Panc1 (cell line): ENCODE results near the gene IHH. TPM values are rescaled to one million over a fixed set of nuclear protein-coding genes. Genes with fewer than 3 reads are reported as not detected.

Experiments used
- ATAC-seq: fragments of 200-7000 bp; cut with Tn5 transposase; 2 replicates; pipeline ENCODE4 v1.9.1; 2020; ENCODE audit warnings: mild to moderate bottlenecking, moderate library complexity
- BruUV-seq: library from RNA; stranded (reverse); fragments of 400-500 nt; replicated peaks from 2 replicates; lab custom pipeline; 2021; lab: Mats Ljungman, UMichigan
- CTCF ChIA-PET: fragments of 300-600 bp; sonication (Branson Sonifier 250); formaldehyde crosslinking; loops from one replicate; lab custom pipeline; 2022; ENCODE audit warnings: antibody characterized with exemption; lab: Charles Lee
- POLR2A ChIA-PET: fragments of 300-600 bp; sonication (Branson Sonifier 250); formaldehyde crosslinking; loops from one replicate; lab custom pipeline; 2022; ENCODE audit warnings: antibody characterized with exemption; lab: Charles Lee
- DNase-seq: peaks from one replicate; pipeline ENCODE4 v3.0.0-alpha.2; 2010; ENCODE audit warnings: low read depth, low spot score
- H3K27ac ChIP-seq: 2 replicates; pipeline ENCODE4 v1.5.1; 2011; ENCODE audit warnings: mild to moderate bottlenecking, low read length, inconsistent platforms
- H3K27me3 ChIP-seq: fragments of 200-500 bp; sonication (Bioruptor generic); 2 replicates; pipeline ENCODE4 v1.6.0; 2014; ENCODE audit warnings: low read length, inconsistent platforms; ENCODE audit not compliant: control insufficient read depth, insufficient read depth
- H3K36me3 ChIP-seq: fragments of 200-500 bp; sonication (Bioruptor generic); 2 replicates; pipeline ENCODE4 v1.5.1; 2014; ENCODE audit warnings: inconsistent platforms, mild to moderate bottlenecking, low read length, moderate library complexity; ENCODE audit not compliant: control insufficient read depth, insufficient read depth
- H3K4me1 ChIP-seq: 2 replicates; pipeline ENCODE4 v1.5.1; 2011; ENCODE audit warnings: inconsistent platforms, mild to moderate bottlenecking, low read length, moderate library complexity; ENCODE audit not compliant: control insufficient read depth, insufficient read depth
- H3K4me3 ChIP-seq, 2 experiments: 2 replicates each; pipeline ENCODE4 v1.5.1; 2011 to 2012; ENCODE audit warnings: low read depth in 2 of 2, low read length in 2 of 2, mild to moderate bottlenecking in 2 of 2, inconsistent platforms in 1 of 2, moderate library complexity in 1 of 2
- H3K9me3 ChIP-seq: fragments of 200-500 bp; sonication (Bioruptor generic); 2 replicates; pipeline ENCODE4 v1.5.1; 2014; ENCODE audit warnings: low read depth, mild to moderate bottlenecking, inconsistent platforms, low read length, moderate library complexity; ENCODE audit not compliant: control insufficient read depth, insufficient read depth
- POLR2AphosphoS5 ChIP-seq: IDR thresholded peaks from 2 replicates; pipeline ENCODE4 v1.6.1; 2012; ENCODE audit warnings: mild to moderate bottlenecking, low read depth, low read length, moderate library complexity
- SIN3A ChIP-seq: IDR thresholded peaks from 2 replicates; pipeline ENCODE4 v1.6.1; 2012; ENCODE audit warnings: low read depth, mild to moderate bottlenecking, low read length, moderate library complexity, borderline replicate concordance; ENCODE audit not compliant: insufficient read depth
- TCF7L2 ChIP-seq: IDR thresholded peaks from 2 replicates; pipeline ENCODE4 v1.6.1; 2011; ENCODE audit warnings: mild to moderate bottlenecking, low read depth, low read length, inconsistent platforms
- in situ Hi-C: cut with HindIII; loops from 2 replicates; pipeline ENCODE4 v1.10.0; 2016; ENCODE audit warnings: low sequenced_read_pairs, low pct_unique_long_range_greater_than_20kb
- intact Hi-C: fragments of 100-400 bp; cut with micrococcal nuclease; formaldehyde crosslinking; loops from one replicate; pipeline ENCODE4 v1.10.0; 2022; ENCODE audit not compliant: unreplicated experiment
- total RNA-seq: library from RNA; stranded (reverse); gene quantifications from one replicate; pipeline ENCODE4 v1.2.1, GENCODE V29; 2021; ENCODE audit not compliant: unreplicated experiment
- TF ChIP-seq, protein P1 (sequence below), 2 experiments: IDR thresholded peaks; 2 replicates each; pipeline ENCODE4 v1.6.1; 2011 to 2012; ENCODE audit warnings: low read depth in 2 of 2, control low read depth in 1 of 2, low read length in 1 of 2, mild to moderate bottlenecking in 1 of 2, moderate library complexity in 1 of 2; ENCODE audit not compliant: insufficient read depth in 1 of 2
- TF ChIP-seq, protein P2 (sequence below): fragments of 450-650 bp; IDR thresholded peaks from 2 replicates; pipeline ENCODE4 v1.5.1; 2017; ENCODE audit warnings: mild to moderate bottlenecking

IHH gene
- total RNA-seq, 1 experiment from 2014 or later: 0.23 TPM

DNA sequence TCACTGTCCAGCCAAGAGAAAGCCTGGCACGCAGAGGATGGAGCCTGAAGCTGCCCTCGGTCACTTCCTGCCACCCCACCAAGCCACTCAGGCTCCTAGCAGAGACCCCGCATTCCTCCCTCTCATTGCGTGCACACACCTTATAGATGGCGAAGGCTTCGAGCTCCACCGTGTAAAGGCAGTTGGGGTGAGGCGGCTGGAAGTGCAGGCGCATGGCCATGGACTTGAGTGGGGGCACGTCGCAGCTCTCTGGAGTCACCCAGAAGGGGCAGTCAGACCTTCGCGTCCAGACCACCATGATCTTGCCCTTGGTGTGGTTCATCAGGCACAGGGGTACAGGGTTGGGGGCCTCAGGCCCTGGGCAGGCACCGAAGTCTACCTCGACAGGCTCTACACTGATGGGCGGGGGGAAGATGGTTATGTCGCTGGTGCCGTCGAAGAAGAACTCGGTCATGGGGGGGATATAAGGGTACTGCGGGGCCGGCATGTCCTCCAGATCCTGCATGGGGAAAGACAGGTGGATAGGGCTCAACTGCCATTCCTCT is 33.1 kb downstream of the IHH start:
- TF ChIP-seq, protein P1, sequence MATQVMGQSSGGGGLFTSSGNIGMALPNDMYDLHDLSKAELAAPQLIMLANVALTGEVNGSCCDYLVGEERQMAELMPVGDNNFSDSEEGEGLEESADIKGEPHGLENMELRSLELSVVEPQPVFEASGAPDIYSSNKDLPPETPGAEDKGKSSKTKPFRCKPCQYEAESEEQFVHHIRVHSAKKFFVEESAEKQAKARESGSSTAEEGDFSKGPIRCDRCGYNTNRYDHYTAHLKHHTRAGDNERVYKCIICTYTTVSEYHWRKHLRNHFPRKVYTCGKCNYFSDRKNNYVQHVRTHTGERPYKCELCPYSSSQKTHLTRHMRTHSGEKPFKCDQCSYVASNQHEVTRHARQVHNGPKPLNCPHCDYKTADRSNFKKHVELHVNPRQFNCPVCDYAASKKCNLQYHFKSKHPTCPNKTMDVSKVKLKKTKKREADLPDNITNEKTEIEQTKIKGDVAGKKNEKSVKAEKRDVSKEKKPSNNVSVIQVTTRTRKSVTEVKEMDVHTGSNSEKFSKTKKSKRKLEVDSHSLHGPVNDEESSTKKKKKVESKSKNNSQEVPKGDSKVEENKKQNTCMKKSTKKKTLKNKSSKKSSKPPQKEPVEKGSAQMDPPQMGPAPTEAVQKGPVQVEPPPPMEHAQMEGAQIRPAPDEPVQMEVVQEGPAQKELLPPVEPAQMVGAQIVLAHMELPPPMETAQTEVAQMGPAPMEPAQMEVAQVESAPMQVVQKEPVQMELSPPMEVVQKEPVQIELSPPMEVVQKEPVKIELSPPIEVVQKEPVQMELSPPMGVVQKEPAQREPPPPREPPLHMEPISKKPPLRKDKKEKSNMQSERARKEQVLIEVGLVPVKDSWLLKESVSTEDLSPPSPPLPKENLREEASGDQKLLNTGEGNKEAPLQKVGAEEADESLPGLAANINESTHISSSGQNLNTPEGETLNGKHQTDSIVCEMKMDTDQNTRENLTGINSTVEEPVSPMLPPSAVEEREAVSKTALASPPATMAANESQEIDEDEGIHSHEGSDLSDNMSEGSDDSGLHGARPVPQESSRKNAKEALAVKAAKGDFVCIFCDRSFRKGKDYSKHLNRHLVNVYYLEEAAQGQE (IDR thresholded peaks at IDR 0.05; ENCODE audit: insufficient read depth in 1 of 2, low read depth in 2 of 2, low read length in 1 of 2): no peak
- no peak for TF ChIP-seq SIN3A
- TF ChIP-seq, protein P2, sequence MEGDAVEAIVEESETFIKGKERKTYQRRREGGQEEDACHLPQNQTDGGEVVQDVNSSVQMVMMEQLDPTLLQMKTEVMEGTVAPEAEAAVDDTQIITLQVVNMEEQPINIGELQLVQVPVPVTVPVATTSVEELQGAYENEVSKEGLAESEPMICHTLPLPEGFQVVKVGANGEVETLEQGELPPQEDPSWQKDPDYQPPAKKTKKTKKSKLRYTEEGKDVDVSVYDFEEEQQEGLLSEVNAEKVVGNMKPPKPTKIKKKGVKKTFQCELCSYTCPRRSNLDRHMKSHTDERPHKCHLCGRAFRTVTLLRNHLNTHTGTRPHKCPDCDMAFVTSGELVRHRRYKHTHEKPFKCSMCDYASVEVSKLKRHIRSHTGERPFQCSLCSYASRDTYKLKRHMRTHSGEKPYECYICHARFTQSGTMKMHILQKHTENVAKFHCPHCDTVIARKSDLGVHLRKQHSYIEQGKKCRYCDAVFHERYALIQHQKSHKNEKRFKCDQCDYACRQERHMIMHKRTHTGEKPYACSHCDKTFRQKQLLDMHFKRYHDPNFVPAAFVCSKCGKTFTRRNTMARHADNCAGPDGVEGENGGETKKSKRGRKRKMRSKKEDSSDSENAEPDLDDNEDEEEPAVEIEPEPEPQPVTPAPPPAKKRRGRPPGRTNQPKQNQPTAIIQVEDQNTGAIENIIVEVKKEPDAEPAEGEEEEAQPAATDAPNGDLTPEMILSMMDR: no peak
- no peak for TF ChIP-seq POLR2AphosphoS5
- TF ChIP-seq TCF7L2: no peak

DNA sequence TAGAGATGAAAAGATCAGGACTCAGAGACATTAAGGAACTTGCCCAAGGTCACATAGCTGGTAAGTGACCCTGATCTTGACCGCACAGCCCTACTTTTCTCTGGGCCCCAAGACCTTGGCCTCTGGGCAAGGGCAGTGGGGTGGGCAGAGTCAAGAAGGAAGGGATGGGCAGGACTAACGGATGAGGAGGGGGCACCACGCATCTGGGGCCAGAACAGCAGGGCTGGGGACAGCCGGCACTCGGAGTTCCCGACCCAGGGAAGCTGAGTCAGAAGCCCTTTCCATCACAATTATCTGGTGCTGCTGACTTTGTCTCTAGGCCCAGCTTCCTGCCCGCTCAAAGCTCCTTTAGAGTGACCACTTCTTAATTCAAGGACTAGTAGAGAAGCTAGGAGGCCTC is 33.8 kb downstream of the IHH start:
- POLR2A ChIA-PET: no interaction called here
- Histone ChIP-seq H3K27me3 (no peaks in the 10 kb centered on the region), H3K4me3 (no peak overlapping the region), H3K9me3 (no peaks in the 10 kb centered on the region), H3K36me3 (no peaks in the 10 kb centered on the region), H3K4me1 (no peaks in the 10 kb centered on the region), H3K27ac (no peak overlapping the region)
- CTCF ChIA-PET: interaction anchor here (0.6 to 1.1 kb wide), 4 partner anchors 11 to 185 kb away, joined by 3 to 10 read pairs (median 4); no protein-coding TSS in a partner anchor
- ATAC-seq: no peak
- no peak for TF ChIP-seq TCF7L2
- TF ChIP-seq, protein P1 (IDR thresholded peaks at IDR 0.05; ENCODE audit: insufficient read depth in 1 of 2, low read depth in 2 of 2, low read length in 1 of 2): no peak
- TF ChIP-seq POLR2AphosphoS5: no peak
- TF ChIP-seq, protein P2: no peak
- no peak for TF ChIP-seq SIN3A
- in situ Hi-C loops: no loop called here
- intact Hi-C loops: loop anchor here (10.0 kb wide), 1 partner anchor 128 kb away; no protein-coding TSS in a partner anchor
- no TSS peak for BruUV-seq
- no peak for DNase-seq

More for the DNA sequence above, 33.1 kb downstream of the IHH start:
- POLR2A ChIA-PET: no interaction called here
- Histone ChIP-seq H3K4me3 (no peak overlapping the region), H3K4me1 (no peaks in the 10 kb centered on the region), H3K27ac (no peak overlapping the region), H3K36me3 (no peaks in the 10 kb centered on the region), H3K9me3 (no peaks in the 10 kb centered on the region), H3K27me3 (no peaks in the 10 kb centered on the region)
- BruUV-seq: no TSS peak
- CTCF ChIA-PET: interaction anchor here (0.7 to 1.1 kb wide), 3 partner anchors 10 to 92 kb away, joined by 3 to 4 read pairs (median 3); no protein-coding TSS in a partner anchor
- no peak for DNase-seq
- in situ Hi-C loops: no loop called here
- ATAC-seq: no peak
- intact Hi-C loops: loop anchor here (10.0 kb wide), 1 partner anchor 127 kb away; no protein-coding TSS in a partner anchor
